Measurements from ENCODE around the gene TMEM229B. TPM values are rescaled to one million over a fixed set of nuclear protein-coding genes. Genes with fewer than 3 reads are reported as not detected.

The TMEM229B gene
- 1.4 TPM in 2 replicates for total RNA-seq
- polyA plus RNA-seq (2012) = 0.39 TPM

GRCh38 chr14:67487937-67488893 is at the start of gene TMEM229B:
TSS of gene TMEM229B (minus strand) at chr14:67488721. CDS start at chr14:67473923, 14,798 bp downstream.
- peak; percentile 18 for DNase-seq (ENCODE audit: low read depth)

- DNase-seq (ENCODE audit: low read depth) = no peak
Observed at GRCh38 chr14:67537736-67538135, 49.2 kb upstream of the TMEM229B start.

GRCh38 chr14:67536087-67536486 is 47.6 kb upstream of the TMEM229B start:
- DNase-seq (ENCODE audit: low read depth) = no peak

DNA sequence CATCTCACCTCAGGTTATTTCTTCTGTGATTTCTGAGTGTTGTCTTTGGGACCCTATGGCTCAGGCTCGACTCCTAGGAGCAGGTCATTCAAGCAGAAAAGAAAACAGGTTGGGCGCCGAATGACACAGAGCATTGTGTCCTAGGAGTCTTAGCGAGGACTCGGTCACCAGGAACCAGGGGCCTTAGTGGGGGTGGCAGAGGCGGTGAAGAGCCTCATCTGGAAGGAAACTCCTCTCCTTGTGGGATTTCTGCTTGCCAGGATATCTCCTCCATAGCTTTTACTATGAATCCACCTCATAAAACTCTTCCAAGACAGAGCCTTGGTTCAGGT is 45.2 kb upstream of the TMEM229B start:
- DNase-seq (ENCODE audit: low read depth) = no peak

- peak; percentile 39 for DNase-seq (ENCODE audit: low read depth)
Observed at GRCh38 chr14:67532998-67533753, 44.7 kb upstream of the TMEM229B start, which contains the start of gene PLEKHH1. TSS of gene PLEKHH1 (plus strand) at chr14:67533290. CDS start at chr14:67541868, 8,578 bp downstream.

- DNase-seq (ENCODE audit: low read depth) = no peak
Observed at GRCh38 chr14:67532606-67532997, 44.1 kb upstream of the TMEM229B start.

DNA sequence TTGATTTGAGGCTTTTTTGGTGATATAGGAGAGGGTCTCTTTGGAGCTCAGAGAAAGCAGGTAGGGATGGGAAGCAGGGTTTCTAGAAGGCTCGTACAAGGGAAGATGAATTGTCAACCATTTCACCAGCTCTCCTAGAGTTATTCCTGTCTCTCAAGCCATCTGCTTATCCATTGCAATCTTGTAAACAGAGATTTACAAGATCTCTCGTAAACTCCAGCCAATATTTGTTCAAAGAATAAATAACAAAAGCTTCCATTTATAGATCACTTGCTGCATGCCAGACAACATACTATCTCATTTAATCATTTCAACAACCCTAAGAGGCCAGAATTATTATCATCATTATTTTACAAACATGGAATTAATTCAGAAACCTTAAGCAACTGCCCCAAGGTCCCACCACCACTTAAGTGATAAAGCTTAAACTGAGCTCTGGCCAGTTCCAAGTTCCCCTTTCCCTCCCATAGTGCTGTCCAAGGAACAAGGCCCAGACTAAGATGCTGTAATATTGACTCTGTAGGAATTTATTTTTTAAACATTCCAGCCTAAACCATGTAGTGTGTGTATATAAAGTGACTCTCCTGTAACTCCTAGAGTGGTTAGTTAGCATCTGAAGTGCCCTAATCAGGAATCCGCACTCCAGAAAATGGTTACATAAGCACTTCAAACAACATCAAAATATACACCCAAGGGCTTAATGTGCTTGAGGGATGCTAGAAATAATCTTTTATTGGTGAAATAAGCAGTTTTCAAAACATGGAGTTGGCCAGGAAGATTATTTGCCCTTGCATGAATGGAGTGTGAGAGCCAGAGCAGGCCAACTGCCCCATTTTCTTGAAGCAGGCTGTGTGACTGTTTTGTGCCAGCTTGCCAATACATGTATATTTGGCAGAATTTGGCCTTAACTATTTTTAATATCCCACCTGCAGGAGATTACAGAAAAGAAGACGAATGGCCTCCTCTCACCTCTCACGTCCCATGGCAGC is 41.7 kb upstream of the TMEM229B start:
- DNase-seq (ENCODE audit: low read depth) = no peak

DNA sequence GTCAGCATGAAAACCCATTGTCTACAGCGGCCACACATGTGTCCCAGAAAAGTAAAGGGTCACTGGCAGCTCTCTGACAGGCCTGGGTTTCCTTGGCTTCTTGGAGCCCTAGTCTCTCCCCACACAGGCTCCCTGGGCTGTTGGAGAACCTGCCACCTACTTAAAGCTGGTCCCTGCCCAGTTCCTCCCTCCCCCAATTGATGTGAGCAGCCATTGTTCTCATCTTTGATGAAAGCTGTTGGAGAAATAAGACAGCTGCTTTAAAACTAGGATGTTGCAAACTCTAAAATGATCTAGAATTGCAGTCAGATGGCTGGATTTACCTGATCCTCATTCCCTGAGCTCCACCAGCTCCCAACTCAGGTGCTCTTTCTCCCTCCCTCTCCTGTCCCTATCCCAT is 39.8 kb upstream of the TMEM229B start:
- no peak for DNase-seq (ENCODE audit: low read depth)

DNA sequence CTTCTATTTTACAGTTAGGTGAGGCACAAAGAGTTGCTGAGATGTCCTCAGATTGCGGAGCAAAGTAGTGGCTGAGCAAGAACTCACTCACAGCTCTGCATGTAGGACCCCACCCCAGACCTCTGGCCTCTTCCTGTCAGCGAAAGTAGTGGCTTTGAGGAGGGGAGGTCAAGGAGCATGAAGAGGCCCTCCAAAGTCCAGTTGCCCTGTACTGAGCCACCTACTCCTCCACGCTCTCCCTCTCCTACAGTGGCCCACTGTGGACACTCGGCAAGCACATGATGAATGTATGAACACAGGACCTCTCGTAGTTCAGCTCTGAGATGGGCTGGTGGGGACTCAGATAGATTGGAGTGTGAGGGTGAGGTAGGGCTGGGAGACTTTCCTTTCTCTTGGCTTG is 39.2 kb upstream of the TMEM229B start:
- DNase-seq (ENCODE audit: low read depth) = no peak

DNA sequence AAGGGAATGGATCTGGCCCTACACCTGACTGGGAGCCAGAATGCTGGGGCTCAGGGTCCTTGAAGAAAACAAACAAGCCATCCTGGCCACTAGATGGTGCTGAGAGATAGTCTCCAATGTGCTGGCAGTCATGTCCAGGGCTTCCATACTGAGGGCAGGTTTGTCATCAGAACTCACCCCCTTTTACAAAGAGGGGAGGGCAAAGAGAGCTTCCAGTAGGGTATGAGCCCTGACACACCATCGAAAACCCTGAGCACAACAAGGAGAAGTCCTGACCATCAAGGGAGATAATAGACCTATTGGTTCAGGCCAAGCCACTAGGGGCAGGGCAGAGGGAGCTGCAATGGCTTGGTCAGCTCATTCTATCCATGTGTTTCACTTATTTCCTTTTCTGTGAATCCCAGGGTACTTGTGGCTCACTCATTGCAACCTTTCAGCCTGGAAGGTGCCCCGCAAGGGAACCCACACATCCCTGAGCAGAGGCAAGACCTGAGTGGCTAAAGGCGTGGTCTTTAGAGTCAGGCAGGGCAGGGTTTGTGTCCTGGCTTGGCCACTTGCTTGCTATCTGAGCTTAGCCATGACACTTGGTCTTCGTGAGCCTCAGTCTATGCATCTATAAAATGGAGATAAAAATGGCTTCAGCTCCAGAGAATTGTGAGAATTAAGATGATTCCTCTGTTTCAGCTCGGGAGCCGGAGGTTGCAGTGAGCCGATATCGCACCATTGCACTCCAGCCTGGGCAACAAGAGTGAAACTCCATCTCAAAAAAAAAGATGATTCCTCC is 38.3 kb upstream of the TMEM229B start:
- peak; percentile 43 for DNase-seq (ENCODE audit: low read depth)

DNA sequence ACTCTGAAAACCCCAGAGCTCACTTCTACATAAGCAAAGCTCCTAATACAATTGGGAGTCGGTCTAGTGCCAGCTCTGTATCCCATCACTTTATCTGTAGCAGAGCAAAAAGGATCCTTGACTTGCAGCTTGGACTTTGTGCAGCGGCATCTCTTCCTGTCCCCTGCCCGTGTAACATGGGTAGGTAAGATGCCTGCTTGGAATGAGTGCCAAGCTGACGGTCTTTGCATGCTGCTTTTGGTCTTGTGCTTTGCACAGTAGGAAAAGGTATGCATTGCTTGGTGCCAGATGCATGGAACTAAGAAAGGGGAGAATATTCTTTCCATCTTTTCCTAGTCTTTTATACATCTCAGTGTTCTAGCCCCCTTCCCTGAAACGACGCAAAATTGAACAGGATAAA is 37.7 kb upstream of the TMEM229B start:
- no peak for DNase-seq (ENCODE audit: low read depth)

DNA sequence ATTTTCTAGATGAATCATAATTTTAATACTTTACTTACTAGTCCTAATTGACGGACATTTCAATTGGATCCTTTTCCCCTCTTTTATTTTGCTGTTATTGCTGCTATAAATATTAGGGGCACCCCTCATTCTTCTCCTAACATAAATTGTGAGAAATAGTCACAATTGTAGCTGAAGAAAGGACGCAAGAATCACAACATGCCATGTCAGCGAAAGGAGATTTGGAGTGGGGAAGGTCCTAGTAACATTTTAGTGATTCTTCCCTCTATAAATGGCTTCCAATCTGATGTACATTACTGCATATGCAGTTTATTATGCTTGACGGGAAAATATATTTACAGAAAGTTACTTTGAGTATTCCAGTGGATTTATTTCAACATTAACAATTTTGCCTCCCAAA is 36.9 kb upstream of the TMEM229B start:
- no peak for DNase-seq (ENCODE audit: low read depth)

- no peak for DNase-seq (ENCODE audit: low read depth)
Observed at GRCh38 chr14:67524634-67524963, 36.1 kb upstream of the TMEM229B start.

- no peak for DNase-seq (ENCODE audit: low read depth)
Observed at GRCh38 chr14:67523764-67524633, 35.5 kb upstream of the TMEM229B start.

GRCh38 chr14:67522270-67522669 is 33.7 kb upstream of the TMEM229B start:
- DNase-seq (ENCODE audit: low read depth) = no peak

- DNase-seq (ENCODE audit: low read depth) = no peak
Observed at GRCh38 chr14:67520482-67520881, 32.0 kb upstream of the TMEM229B start.

GRCh38 chr14:67519406-67519805 is 30.9 kb upstream of the TMEM229B start:
- DNase-seq (ENCODE audit: low read depth) = no peak

DNA sequence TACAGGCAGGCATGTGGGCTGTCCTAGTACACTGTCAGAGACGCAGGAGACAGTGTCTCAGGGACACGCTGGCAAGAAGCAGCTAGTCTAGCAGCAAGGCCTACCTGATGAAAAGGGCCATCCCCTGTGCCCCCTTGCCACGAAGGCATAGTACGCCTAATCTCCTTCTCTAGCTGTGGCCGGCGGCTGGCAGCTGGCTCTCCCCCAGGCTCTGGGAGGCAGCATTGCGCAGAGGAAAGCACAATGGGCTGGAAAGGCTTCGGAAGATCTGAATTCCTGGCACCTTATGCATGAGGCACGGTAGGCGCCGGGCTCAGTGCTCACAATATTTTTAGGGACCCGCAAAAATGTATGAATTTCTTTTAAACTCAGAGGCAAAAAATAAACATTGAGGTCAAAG is 28.6 kb upstream of the TMEM229B start:
- peak; percentile 47 for DNase-seq (ENCODE audit: low read depth)

DNA sequence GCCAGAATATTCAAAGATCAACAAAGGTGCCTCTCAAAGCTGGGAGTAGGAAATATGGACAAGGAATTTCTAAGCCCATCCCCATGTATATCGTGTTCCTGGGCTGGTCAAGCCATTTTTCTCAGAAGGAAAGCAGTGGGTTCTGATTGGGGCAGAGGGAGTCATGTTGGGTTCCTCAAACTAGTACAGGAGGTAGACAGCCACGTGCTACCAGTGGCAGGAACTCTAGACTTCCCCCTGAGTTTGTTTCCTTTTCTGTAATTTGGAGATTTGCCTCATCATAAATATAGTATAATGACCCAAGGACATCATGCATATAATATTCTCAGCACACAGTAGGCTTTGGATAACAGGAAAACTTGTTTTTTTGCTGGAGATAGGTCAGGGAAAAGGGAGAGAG is 28.2 kb upstream of the TMEM229B start:
- no peak for DNase-seq (ENCODE audit: low read depth)
